GM10266 (cell line): Measurements from ENCODE around the gene LMTK3.
"Not testable (repeated sequence)": the region's sequence is repeated elsewhere in the genome, so short reads cannot be mapped to it uniquely, and the experiment has no call there.

Source experiments
- DNase-seq: peaks from one replicate; pipeline ENCODE4 v3.0.0; 2012; ENCODE audit errors: extremely low spot score
- CTCF ChIP-seq: IDR thresholded peaks from 2 replicates; pipeline ENCODE4 v1.5.1; 2012; ENCODE audit warnings: mild to moderate bottlenecking, low read depth; ENCODE audit not compliant: control insufficient read depth, insufficient read depth; ENCODE audit errors: missing control alignments

The LMTK3 gene

DNA sequence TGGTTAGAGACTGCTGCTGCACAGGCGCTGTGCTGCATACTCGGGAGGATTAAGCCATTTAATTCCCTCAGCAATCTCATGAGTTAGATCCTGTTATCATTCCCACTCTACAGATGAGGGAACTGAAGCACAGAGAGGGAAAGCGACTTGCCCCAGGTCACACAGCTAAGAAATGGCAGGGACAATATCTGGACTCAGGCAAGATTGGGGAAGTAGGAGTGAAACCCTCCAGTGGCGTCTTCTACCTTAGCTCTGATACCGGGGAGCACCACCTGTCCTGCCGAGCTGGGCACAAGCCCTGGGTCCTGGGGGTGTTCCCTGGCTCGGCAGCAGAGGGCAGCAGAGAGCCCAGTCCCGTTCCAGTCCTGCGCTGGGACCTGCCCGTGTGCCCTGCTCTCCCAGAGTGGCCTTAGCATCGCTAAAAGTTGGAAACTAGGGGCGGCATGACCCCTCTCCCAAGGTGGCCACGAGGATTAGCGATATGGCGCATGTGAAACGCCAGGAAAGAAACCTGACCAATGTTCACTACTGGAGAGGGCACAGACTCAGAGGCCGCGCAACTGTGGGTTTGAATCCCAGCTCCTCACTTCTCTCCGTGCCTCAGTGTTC lies 21.9 kb downstream of the LMTK3 start:
- peak; percentile 94 for TF ChIP-seq CTCF
- peak; percentile 89 for DNase-seq

DNA sequence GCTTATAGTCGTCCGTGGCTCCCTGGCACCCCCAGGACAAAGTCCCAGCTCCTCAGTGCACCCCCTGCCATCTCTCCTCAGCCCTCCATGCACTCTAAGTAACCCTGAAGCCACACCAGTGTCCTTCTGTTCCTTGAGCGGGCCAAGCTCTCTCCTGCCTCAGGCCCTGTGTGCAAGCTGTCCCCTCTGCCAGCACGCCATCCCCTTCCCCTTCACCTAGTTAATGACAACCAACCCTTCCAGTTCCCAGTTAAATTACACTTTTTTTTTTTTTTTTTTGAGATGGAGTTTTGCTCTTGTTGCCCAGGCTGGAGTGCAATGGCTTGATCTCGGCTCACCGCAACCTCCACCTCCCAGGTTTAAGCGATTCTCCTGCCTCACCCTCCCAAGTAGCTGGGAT lies 23.2 kb downstream of the LMTK3 start:
- not testable (repeated sequence) for DNase-seq

DNA sequence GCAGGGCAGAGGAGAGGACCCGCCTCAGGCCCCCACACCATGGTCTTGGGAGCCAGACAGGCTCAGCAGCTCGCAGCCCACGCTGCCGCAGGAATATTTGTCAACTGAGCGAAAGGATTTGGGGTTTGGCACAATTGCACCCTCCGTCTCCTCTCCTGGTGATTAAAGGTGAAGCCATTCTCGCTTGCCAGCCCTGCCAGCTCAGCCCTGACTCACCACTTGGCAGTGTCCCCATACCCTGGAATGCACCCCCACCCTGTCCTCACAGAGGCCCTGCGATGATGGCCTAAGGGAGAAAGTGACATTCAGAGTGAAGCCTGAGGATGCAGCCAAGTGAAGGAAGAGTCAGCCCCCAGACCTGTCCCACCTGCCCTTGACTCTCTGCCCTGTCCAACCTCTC lies 23.7 kb downstream of the LMTK3 start:
- no peak for TF ChIP-seq CTCF
- no peak for DNase-seq

- TF ChIP-seq CTCF = no peak
- no peak for DNase-seq
Observed at GRCh38 chr19:48487544-48487943, 24.1 kb downstream of the LMTK3 start.

DNA sequence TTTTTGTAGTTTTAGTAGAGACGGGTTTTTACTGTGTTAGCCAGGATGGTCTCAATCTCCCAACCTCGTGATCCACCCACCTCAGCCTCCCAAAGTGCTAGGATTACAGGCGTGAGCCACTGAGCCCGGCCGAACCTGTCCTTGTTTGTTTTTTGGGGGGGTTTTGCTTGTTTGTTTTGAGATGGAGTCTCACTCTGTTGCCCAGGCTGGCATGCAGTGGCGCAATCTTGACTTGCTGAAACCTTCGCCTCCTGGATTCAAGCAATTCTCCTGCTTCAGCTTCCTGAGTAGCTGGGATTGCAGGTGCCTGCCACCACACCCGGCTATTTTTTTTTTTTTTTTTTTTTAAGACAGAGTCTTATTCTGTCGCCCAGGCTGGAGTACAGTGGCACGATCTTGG lies 24.9 kb downstream of the LMTK3 start:
- DNase-seq = not testable (repeated sequence)

- TF ChIP-seq CTCF = no peak
Observed at GRCh38 chr19:48484931-48485612, 26.6 kb downstream of the LMTK3 start.

GRCh38 chr19:48484247-48484893 lies 27.3 kb downstream of the LMTK3 start:
- TF ChIP-seq CTCF = no peak
- DNase-seq = no peak

More at GRCh38 chr19:48484931-48485612, 26.6 kb downstream of the LMTK3 start:
- no peak for DNase-seq

GRCh38 chr19:48483301-48483700 lies 28.3 kb downstream of the LMTK3 start:
- DNase-seq = no peak
- no peak for TF ChIP-seq CTCF
